Endothelial cell (in vitro differentiated cells): ENCODE data around the gene IKBKE. TPM values are rescaled to one million over a fixed set of nuclear protein-coding genes. Genes with fewer than 3 reads are reported as not detected.
A peak's percentile ranks its signal among the peaks of the same experiment; 100 is the strongest.

ENCODE experiments used
- DNase-seq: peaks from one replicate; pipeline ENCODE4 v3.0.0; 2021; ENCODE audit warnings: low spot score
- H3K27ac Mint-ChIP-seq: one replicate; pipeline ENCODE4 v1.8.0; 2021; ENCODE audit warnings: mixed read lengths, inconsistent platforms; ENCODE audit not compliant: unreplicated experiment
- H3K27me3 Mint-ChIP-seq: one replicate; pipeline ENCODE4 v1.8.0; 2021; ENCODE audit warnings: mild to moderate bottlenecking, moderate library complexity, mixed read lengths, inconsistent platforms; ENCODE audit not compliant: unreplicated experiment
- H3K36me3 Mint-ChIP-seq: one replicate; pipeline ENCODE4 v1.8.0; 2021; ENCODE audit warnings: mild to moderate bottlenecking, low read depth, mixed read lengths, inconsistent platforms; ENCODE audit not compliant: unreplicated experiment
- H3K4me1 Mint-ChIP-seq: one replicate; pipeline ENCODE4 v1.8.0; 2021; ENCODE audit warnings: mild to moderate bottlenecking, mixed read lengths, inconsistent platforms; ENCODE audit not compliant: unreplicated experiment
- H3K4me3 Mint-ChIP-seq: one replicate; pipeline ENCODE4 v1.8.0; 2021; ENCODE audit warnings: mild to moderate bottlenecking, mixed read lengths, inconsistent platforms; ENCODE audit not compliant: unreplicated experiment
- H3K9me3 Mint-ChIP-seq: one replicate; pipeline ENCODE4 v1.8.0; 2021; ENCODE audit warnings: mixed read lengths, inconsistent platforms; ENCODE audit not compliant: unreplicated experiment
- CTCF ChIP-seq: fragments of 200-600 bp; sonication (generic); IDR thresholded peaks from one replicate; pipeline ENCODE4 v1.5.0; 2021; ENCODE audit warnings: antibody characterized with exemption; ENCODE audit not compliant: unreplicated experiment
- total RNA-seq: library from RNA; stranded (reverse); fragmentation: NEBNext Ultra II Directional; extraction: Animal tissue kit (Norgen Biotek cat#: 25700); gene quantifications from one replicate; pipeline ENCODE4 v1.2.1, GENCODE V29; 2021; ENCODE audit not compliant: unreplicated experiment

The IKBKE gene
- total RNA-seq, 1 donor from 2014 or later = 20.9 TPM

DNA sequence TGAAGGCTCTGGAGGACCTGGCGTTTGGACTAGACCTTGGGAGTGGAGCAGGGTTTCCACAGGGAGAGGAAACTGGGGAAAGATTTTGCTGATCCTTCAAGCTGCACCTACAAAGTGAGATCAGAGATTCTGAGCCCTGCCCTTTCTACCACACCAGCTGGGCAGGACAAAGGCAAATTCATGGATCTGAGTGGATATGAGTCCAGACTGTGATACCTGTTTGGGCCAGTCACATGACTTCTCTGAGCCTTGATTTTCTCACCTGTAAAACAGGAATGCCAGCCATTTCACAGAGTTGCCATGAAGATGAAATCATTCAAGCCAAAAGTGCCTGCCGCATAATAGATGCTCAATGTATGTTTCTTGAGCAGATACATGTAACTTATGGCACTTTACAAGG, 32.1 kb downstream of the IKBKE start:
- DNase-seq = no peak
- H3K27me3 Mint-ChIP-seq = peaks cover 12% of the 10 kb centered on the region
- H3K36me3 Mint-ChIP-seq = peaks cover 5% of the 10 kb centered on the region
- H3K27ac Mint-ChIP-seq = no peak overlapping the region
- H3K4me1 Mint-ChIP-seq = peaks cover 17% of the 10 kb centered on the region
- H3K9me3 Mint-ChIP-seq = no peaks in the 10 kb centered on the region
- no peak overlapping the region for H3K4me3 Mint-ChIP-seq
- TF ChIP-seq CTCF = no peak

DNA sequence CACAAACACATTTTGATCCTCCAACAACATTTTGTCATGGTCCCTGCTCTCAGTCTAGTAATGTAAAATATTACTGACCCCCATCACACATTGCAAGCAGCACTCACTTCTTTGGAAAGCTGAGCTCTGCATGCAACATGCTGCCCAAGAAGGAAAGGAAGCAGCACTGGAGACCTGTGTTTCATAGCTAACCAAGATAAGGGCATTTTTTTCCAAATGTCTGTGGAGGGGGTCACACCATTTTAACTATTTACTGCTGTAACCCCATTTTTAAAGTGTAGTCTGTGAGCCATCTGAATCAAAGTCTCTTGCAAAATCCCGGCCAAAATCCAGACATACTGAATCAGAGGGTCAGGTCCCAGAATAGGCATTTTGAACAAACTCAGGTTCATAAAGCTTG, 32.5 kb downstream of the IKBKE start:
- Mint-ChIP-seq H3K4me1 (peaks cover 17% of the 10 kb centered on the region), H3K9me3 (no peaks in the 10 kb centered on the region), H3K27ac (no peak overlapping the region), H3K4me3 (no peak overlapping the region), H3K36me3 (peaks cover 5% of the 10 kb centered on the region), H3K27me3 (peaks cover 12% of the 10 kb centered on the region)
- DNase-seq = no peak
- no peak for TF ChIP-seq CTCF

GRCh38 chr1:206503591-206504362, 33.5 kb downstream of the IKBKE start:
- Mint-ChIP-seq H3K4me1 (peaks cover 17% of the 10 kb centered on the region), H3K9me3 (no peaks in the 10 kb centered on the region), H3K27ac (no peak overlapping the region), H3K27me3 (peaks cover 21% of the 10 kb centered on the region), H3K36me3 (peaks cover 3% of the 10 kb centered on the region), H3K4me3 (no peak overlapping the region)
- TF ChIP-seq CTCF = no peak
- no peak for DNase-seq

- no peaks in the 10 kb centered on the region for H3K9me3 Mint-ChIP-seq
- TF ChIP-seq CTCF = no peak
- H3K27me3 Mint-ChIP-seq = peaks cover 26% of the 10 kb centered on the region
- no peak overlapping the region for H3K27ac Mint-ChIP-seq
- peaks cover 17% of the 10 kb centered on the region for H3K4me1 Mint-ChIP-seq
- H3K4me3 Mint-ChIP-seq = no peak overlapping the region
- no peaks in the 10 kb centered on the region for H3K36me3 Mint-ChIP-seq
- no peak for DNase-seq
Measured at GRCh38 chr1:206504363-206504713, 34.1 kb downstream of the IKBKE start.

DNA sequence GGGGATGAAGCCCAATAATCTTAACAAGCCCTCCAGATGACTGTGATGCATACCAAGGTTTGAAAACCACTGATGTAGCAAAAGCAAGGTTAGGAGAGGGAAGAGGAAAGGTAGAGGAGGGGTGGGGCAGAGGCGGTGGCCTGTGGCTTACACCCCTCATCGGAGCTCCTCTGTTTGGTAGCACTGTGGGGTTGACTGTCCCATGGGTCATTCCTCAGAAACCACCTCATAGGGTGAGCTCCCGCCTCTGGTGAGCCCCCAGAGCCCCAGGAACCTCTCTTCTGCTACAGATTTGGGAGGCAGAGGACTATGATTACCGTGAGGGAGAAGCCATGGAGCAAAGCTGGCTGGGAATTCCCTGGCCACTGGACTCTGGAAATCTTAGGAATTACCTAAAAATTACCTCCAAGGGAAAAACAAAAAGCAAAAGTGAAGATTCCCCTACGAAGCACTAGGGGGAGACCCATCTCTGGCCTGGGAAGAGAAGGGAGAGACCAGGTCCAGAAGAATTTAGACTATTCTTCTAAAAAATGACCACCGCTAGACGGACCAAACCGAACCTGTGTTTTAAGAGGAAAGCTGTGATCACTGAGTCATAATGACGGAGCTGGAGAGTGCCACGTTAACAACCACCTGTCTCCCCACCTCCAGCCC, 35.6 kb downstream of the IKBKE start:
- peaks cover 26% of the 10 kb centered on the region for H3K27me3 Mint-ChIP-seq
- no peak for DNase-seq
- H3K9me3 Mint-ChIP-seq = no peaks in the 10 kb centered on the region

More for the DNA sequence above, 35.6 kb downstream of the IKBKE start:
- peak; percentile 58 for TF ChIP-seq CTCF
- no peak overlapping the region for H3K27ac Mint-ChIP-seq
- H3K4me1 Mint-ChIP-seq = peaks cover 17% of the 10 kb centered on the region
- no peak overlapping the region for H3K4me3 Mint-ChIP-seq
- no peaks in the 10 kb centered on the region for H3K36me3 Mint-ChIP-seq
